Ovary (tissue), 9 donors: ENCODE measurements around the gene ANKRD23. TPM values are rescaled to one million over a fixed set of nuclear protein-coding genes. Genes with fewer than 3 reads are reported as not detected.
"Not testable (repeated sequence)": the region's sequence is repeated elsewhere in the genome, so short reads cannot be mapped to it uniquely, and the experiment has no call there.

Experiments
- DNase-seq, 5 donors: peaks; one replicate each; pipeline ENCODE4 v3.0.0-alpha.2; 2019 to 2020
- H3K27ac ChIP-seq, 2 donors: fragments of 200-600 bp; one replicate each; pipeline versions ENCODE4 v1.5.1 to v1.8.0; 2019 to 2022
- H3K27me3 ChIP-seq: fragments of 200-600 bp; one replicate; pipeline ENCODE4 v1.8.0; 2022
- H3K36me3 ChIP-seq: fragments of 200-600 bp; sonication (generic); one replicate; pipeline ENCODE4 v1.5.1; 2019
- H3K4me1 ChIP-seq: one replicate; pipeline ENCODE4 v1.8.1; 2013; ENCODE audit warnings: mild to moderate bottlenecking, moderate library complexity; ENCODE audit not compliant: insufficient read depth
- H3K4me3 ChIP-seq: fragments of 200-600 bp; sonication (generic); one replicate; pipeline ENCODE4 v1.5.1; 2017
- H3K9me3 ChIP-seq, 2 donors: fragments of 200-600 bp in 1 of 2; sonication (generic) in 1 of 2; one replicate each; pipeline versions ENCODE4 v1.5.1 to v1.8.1; 2013 to 2019; ENCODE audit warnings: mild to moderate bottlenecking in 1 of 2, moderate library complexity in 1 of 2
- EP300 ChIP-seq: sonication (generic); formaldehyde crosslinking; IDR thresholded peaks from one replicate; pipeline ENCODE4 v1.6.1; 2017; ENCODE audit warnings: antibody characterized with exemption
- POLR2A ChIP-seq: fragments of 450-650 bp; IDR thresholded peaks from one replicate; pipeline ENCODE4 v1.6.1; 2017; ENCODE audit warnings: antibody characterized with exemption, mild to moderate bottlenecking, moderate library complexity
- WGBS, 3 donors: extraction: QIAGEN DNeasy Blood & Tissue Kit in 1 of 3; methylation state at CpG; one replicate each; pipeline versions ENCODE4 v1.1.5 to v1.1.7; 2013 to 2017; 5-methylcytosine and 5-hydroxymethylcytosine counted together
- intact Hi-C, 4 donors: fragments of 100-400 bp; cut with DNase I; formaldehyde crosslinking; loops; one replicate each; pipeline versions ENCODE4 v1.11.0 to v1.15.1; 2022 to 2023
- polyA plus RNA-seq, 2 donors: library from polyadenylated mRNA; stranded (reverse); fragments of 200-250 nt in 1 of 2; fragments of 350-450 nt in 1 of 2; fragmentation: Illumina TruSeq in 1 of 2; extraction: RNeasy Lipid Tissue Mini Kit (QIAGEN cat#74804) in 1 of 2; gene quantifications; one replicate each; pipeline ENCODE4 v1.2.3, GENCODE V29; 2013 to 2014
- total RNA-seq, 7 donors: library from RNA; depleted of rRNA in 2 of 7; stranded (reverse); fragments of >200 nt in 2 of 7; fragmentation: NEBNext Ultra II Directional in 3 of 7; extraction: Animal tissue kit (Norgen Biotek cat#: 25700) in 3 of 7; gene quantifications; one replicate each; pipeline versions ENCODE4 v1.1.0 to v1.2.4, GENCODE V29; 2016 to 2023
- TF ChIP-seq, protein P1 (sequence below), 3 donors: fragments of 450-650 bp in 2 of 3; fragments of 200-600 bp in 1 of 3; IDR thresholded peaks; one replicate each; pipeline versions ENCODE4 v1.5.1 to v1.8.0; 2016 to 2022; ENCODE audit warnings: antibody characterized with exemption in 3 of 3, mild to moderate bottlenecking in 1 of 3
- donor health status: DM: no; HTN: no; CAD: no; lungs with moderate emphysema.
- donor health status: DM: no; HTN: no; CAD: no.
- donor health status: Bipolar disorder and iron deficiency.
- donor health status: DM: yes; HTN: yes; CAD: no.
- donor health status: DM: no; HTN: no; CAD: no.
- donor health status: DM: yes; HTN: yes; CAD: no.

The ANKRD23 gene
- total and polyA plus RNA-seq, 9 donors, result 1.4 to 14.1 (median 8.4) TPM

GRCh38 chr2:96808176-96808837 lies 35.5 kb downstream of the ANKRD23 start:
- no peaks in the 10 kb centered on the region for H3K36me3 ChIP-seq
- no peak overlapping the region for H3K4me3 ChIP-seq
- no peaks in the 10 kb centered on the region for H3K9me3 ChIP-seq
- intact Hi-C loops, result no loop called here
- H3K27ac ChIP-seq, result no peak overlapping the region
- peaks cover 2% of the 10 kb centered on the region for H3K4me1 ChIP-seq
- H3K27me3 ChIP-seq, result no peaks in the 10 kb centered on the region
- 53 to 66% (median 59%) methylated on average over 10 of the region's 10 CpGs for WGBS, 3 donors
- TF ChIP-seq EP300 (no peak), POLR2A (no peak)
- TF ChIP-seq, protein P1, sequence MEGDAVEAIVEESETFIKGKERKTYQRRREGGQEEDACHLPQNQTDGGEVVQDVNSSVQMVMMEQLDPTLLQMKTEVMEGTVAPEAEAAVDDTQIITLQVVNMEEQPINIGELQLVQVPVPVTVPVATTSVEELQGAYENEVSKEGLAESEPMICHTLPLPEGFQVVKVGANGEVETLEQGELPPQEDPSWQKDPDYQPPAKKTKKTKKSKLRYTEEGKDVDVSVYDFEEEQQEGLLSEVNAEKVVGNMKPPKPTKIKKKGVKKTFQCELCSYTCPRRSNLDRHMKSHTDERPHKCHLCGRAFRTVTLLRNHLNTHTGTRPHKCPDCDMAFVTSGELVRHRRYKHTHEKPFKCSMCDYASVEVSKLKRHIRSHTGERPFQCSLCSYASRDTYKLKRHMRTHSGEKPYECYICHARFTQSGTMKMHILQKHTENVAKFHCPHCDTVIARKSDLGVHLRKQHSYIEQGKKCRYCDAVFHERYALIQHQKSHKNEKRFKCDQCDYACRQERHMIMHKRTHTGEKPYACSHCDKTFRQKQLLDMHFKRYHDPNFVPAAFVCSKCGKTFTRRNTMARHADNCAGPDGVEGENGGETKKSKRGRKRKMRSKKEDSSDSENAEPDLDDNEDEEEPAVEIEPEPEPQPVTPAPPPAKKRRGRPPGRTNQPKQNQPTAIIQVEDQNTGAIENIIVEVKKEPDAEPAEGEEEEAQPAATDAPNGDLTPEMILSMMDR (IDR thresholded peaks at IDR 0.05), result no peak
- no peak for DNase-seq

- no peak for DNase-seq
- Histone ChIP-seq H3K4me1 (peaks cover 2% of the 10 kb centered on the region), H3K9me3 (no peaks in the 10 kb centered on the region), H3K27ac (no peak overlapping the region), H3K4me3 (no peak overlapping the region), H3K27me3 (no peaks in the 10 kb centered on the region), H3K36me3 (no peaks in the 10 kb centered on the region)
- no peak for TF ChIP-seq EP300
- TF ChIP-seq POLR2A, result no peak
- 95 to 97% (median 96%) methylated on average over 10 of the region's 10 CpGs for WGBS, 3 donors
- intact Hi-C loops, result no loop called here
Observed at GRCh38 chr2:96807127-96807471, 36.7 kb downstream of the ANKRD23 start.

DNA sequence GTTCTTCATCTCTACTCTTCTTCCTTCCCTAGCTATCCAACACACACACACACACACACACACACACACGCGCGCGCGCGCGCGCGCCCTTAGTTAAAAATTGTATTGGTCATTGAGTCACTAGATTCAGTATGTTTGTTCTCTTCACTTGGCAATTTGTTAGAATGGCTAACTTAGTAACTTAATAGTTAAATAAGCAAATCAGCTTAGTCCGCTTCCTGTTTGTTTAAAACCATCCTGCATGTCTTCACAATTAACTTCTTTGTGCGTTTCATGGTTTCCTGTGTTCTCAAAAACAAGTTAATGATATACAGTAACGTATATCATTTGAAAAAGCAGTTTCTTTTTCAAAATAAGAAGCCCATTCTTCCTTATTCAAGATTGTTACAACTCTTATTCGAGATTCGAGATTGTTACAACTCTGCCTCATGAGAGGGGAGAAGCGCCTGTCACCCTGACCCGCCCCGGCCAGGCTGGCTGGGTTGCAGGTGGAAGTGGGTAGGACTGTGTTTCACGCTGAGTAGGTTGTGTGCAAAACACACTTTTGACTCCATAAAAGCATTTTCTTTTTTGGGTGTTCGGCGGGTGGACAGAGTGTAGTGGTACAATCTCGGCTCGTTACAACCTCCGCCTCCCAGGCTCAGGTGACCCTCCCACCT lies 37.2 kb downstream of the ANKRD23 start:
- intact Hi-C loops, result no loop called here
- H3K4me1 ChIP-seq, result no peaks in the 10 kb centered on the region
- no peak overlapping the region for H3K27ac ChIP-seq
- TF ChIP-seq POLR2A (no peak), EP300 (no peak)
- TF ChIP-seq, protein P1 (IDR thresholded peaks at IDR 0.05), result no peak
- H3K36me3 ChIP-seq, result no peaks in the 10 kb centered on the region
- no peaks in the 10 kb centered on the region for H3K9me3 ChIP-seq
- no peak for DNase-seq
- H3K4me3 ChIP-seq, result no peak overlapping the region
- H3K27me3 ChIP-seq, result no peaks in the 10 kb centered on the region
- 90 to 92% (median 90%) methylated on average over 23 of the region's 23 CpGs for WGBS, 3 donors

- H3K27me3 ChIP-seq, H3K4me3 ChIP-seq, H3K4me1 ChIP-seq, intact Hi-C loops, DNase-seq, H3K36me3 ChIP-seq, H3K27ac ChIP-seq, H3K9me3 ChIP-seq: not testable (repeated sequence)
- WGBS, 3 donors, result 83 to 90% (median 88%) methylated on average over 11 to 19 of the region's 20 CpGs
Observed at GRCh38 chr2:96805946-96806345, 37.9 kb downstream of the ANKRD23 start.

DNA sequence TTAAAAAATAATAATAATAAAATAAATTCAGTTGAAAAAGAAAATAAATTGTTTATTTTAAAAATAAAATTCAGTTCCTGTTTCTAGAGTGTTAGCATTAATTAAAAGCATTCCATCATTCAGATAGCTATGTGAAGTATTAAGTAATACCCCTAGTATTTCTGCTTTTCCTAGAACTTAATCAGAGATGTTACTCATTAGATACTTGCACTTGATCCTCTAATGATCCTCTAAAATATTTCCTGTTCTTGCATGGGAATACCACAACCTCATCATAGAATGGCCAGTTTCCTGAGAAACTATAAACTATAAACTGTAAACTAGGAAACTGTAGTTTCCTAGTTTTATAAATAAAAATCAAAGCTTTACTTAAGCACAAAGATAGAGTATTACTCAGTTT lies 38.8 kb downstream of the ANKRD23 start:
- DNase-seq, result no peak
- H3K27ac ChIP-seq, result no peak overlapping the region
- H3K4me1 ChIP-seq, result no peaks in the 10 kb centered on the region
- H3K27me3 ChIP-seq, result no peaks in the 10 kb centered on the region
- TF ChIP-seq, protein P1 (IDR thresholded peaks at IDR 0.05), result no peak
- no peak for TF ChIP-seq POLR2A
- no peaks in the 10 kb centered on the region for H3K9me3 ChIP-seq
- intact Hi-C loops, result loop anchor here in 1 of 4 donors (5.0 kb wide), 1 partner anchor 273 kb away; no protein-coding TSS in a partner anchor
- H3K36me3 ChIP-seq, result no peaks in the 10 kb centered on the region
- no peak overlapping the region for H3K4me3 ChIP-seq
